Liver (tissue), 9 donors: ENCODE results near the gene NUDT16L1. TPM values are rescaled to one million over a fixed set of nuclear protein-coding genes. Genes with fewer than 3 reads are reported as not detected.

Source experiments
- DNase-seq: peaks from one replicate; pipeline ENCODE4 v3.0.0-alpha.2; 2017; ENCODE audit warnings: low spot score
- H3K27ac ChIP-seq, 2 donors: one replicate each; pipeline ENCODE4 v1.7.0; 2013; ENCODE audit warnings: inconsistent platforms in 2 of 2, low read length in 2 of 2, control low read depth in 1 of 2, low read depth in 1 of 2, mild to moderate bottlenecking in 1 of 2
- H3K27me3 ChIP-seq, 4 donors: one replicate each; pipeline versions ENCODE4 v1.6.1 to v1.7.0; 2013; ENCODE audit warnings: low read length in 3 of 4, inconsistent platforms in 1 of 4, mild to moderate bottlenecking in 1 of 4, moderate library complexity in 1 of 4; ENCODE audit not compliant: control insufficient read depth in 4 of 4, insufficient read depth in 4 of 4
- H3K36me3 ChIP-seq, 4 donors: one replicate each; pipeline versions ENCODE4 v1.6.1 to v1.7.0; 2013; ENCODE audit warnings: low read length in 3 of 4, mild to moderate bottlenecking in 3 of 4, low read depth in 1 of 4, moderate library complexity in 1 of 4; ENCODE audit not compliant: control insufficient read depth in 4 of 4, insufficient read depth in 3 of 4
- H3K4me1 ChIP-seq, 4 donors: one replicate each; pipeline versions ENCODE4 v1.6.1 to v1.7.0; 2013; ENCODE audit warnings: low read length in 3 of 4, mild to moderate bottlenecking in 3 of 4, moderate library complexity in 1 of 4; ENCODE audit not compliant: control insufficient read depth in 4 of 4, insufficient read depth in 4 of 4
- H3K4me3 ChIP-seq, 3 donors: one replicate each; pipeline versions ENCODE4 v1.6.1 to v1.7.0; 2013; ENCODE audit warnings: low read length in 3 of 3, control low read depth in 1 of 3, low read depth in 1 of 3, mild to moderate bottlenecking in 1 of 3
- H3K9ac ChIP-seq, 2 donors: one replicate each; pipeline ENCODE4 v1.7.0; 2013; ENCODE audit warnings: low read length in 2 of 2, mild to moderate bottlenecking in 2 of 2, moderate library complexity in 2 of 2, control low read depth in 1 of 2, low read depth in 1 of 2
- H3K9me3 ChIP-seq, 4 donors: one replicate each; pipeline versions ENCODE4 v1.6.1 to v1.7.0; 2013; ENCODE audit warnings: low read length in 3 of 4; ENCODE audit not compliant: control insufficient read depth in 4 of 4
- EGR1 ChIP-seq, 2 donors: IDR thresholded peaks; 2 replicates each; pipeline ENCODE4 v1.6.1; 2016 to 2018; ENCODE audit warnings: antibody characterized with exemption in 2 of 2, low read depth in 2 of 2
- FOXA1 ChIP-seq: IDR thresholded peaks from 2 replicates; pipeline ENCODE4 v1.6.1; 2016; ENCODE audit warnings: antibody characterized with exemption
- FOXA2 ChIP-seq: IDR thresholded peaks from 2 replicates; pipeline ENCODE4 v1.6.1; 2016; ENCODE audit warnings: antibody characterized with exemption
- GABPA ChIP-seq, 2 donors: IDR thresholded peaks in 1 of 2; conservative IDR thresholded peaks in 1 of 2; 2 replicates each; pipeline ENCODE4 v1.6.1; 2016; ENCODE audit warnings: antibody characterized with exemption in 2 of 2, mild to moderate bottlenecking in 1 of 2, moderate library complexity in 1 of 2
- JUND ChIP-seq, 2 donors: IDR thresholded peaks; 2 replicates each; pipeline ENCODE4 v1.6.1; 2016; ENCODE audit warnings: antibody characterized with exemption in 2 of 2
- NR2F2 ChIP-seq: IDR thresholded peaks from 2 replicates; pipeline ENCODE4 v1.6.1; 2016; ENCODE audit warnings: antibody characterized with exemption
- RXRA ChIP-seq, 2 donors: IDR thresholded peaks; 2 replicates each; pipeline ENCODE4 v1.6.1; 2017 to 2018; ENCODE audit warnings: antibody characterized with exemption in 2 of 2, mild to moderate bottlenecking in 1 of 2
- SP1 ChIP-seq: IDR thresholded peaks from 2 replicates; pipeline ENCODE4 v1.6.1; 2018; ENCODE audit warnings: antibody characterized with exemption, mild to moderate bottlenecking
- TAF1 ChIP-seq: conservative IDR thresholded peaks from 2 replicates; pipeline ENCODE4 v1.6.1; 2016; ENCODE audit warnings: antibody characterized with exemption, mild to moderate bottlenecking
- WGBS: extraction: QIAGEN DNeasy Blood & Tissue Kit; methylation state at CpG from one replicate; pipeline ENCODE4 v1.1.7; 2013; 5-methylcytosine and 5-hydroxymethylcytosine counted together
- polyA plus RNA-seq, 2 donors: library from polyadenylated mRNA; stranded (reverse) in 1 of 2; unstranded in 1 of 2; fragments of 200-250 nt in 1 of 2; fragments of >200 nt in 1 of 2; fragmentation: Nextera tagmentation in 1 of 2; extraction: Ambion mirVana in 1 of 2; gene quantifications; one replicate each; pipeline versions ENCODE4 v1.2.1 to v1.2.3, GENCODE V29; 2013 to 2015
- total RNA-seq, 2 donors: library from RNA; depleted of rRNA; stranded (reverse); fragments of >200 nt; gene quantifications; one replicate each; pipeline ENCODE4 v1.2.3, GENCODE V29; 2014
- TF ChIP-seq, protein P1 (sequence below): IDR thresholded peaks from 2 replicates; pipeline ENCODE4 v1.6.1; 2016; ENCODE audit warnings: antibody characterized with exemption
- TF ChIP-seq, protein P2 (sequence below): IDR thresholded peaks from 2 replicates; pipeline ENCODE4 v1.6.1; 2016; ENCODE audit warnings: antibody characterized with exemption
- TF ChIP-seq, protein P3 (sequence below): fragments of 150-350 bp; IDR thresholded peaks from 2 replicates; pipeline ENCODE4 v1.5.1; 2017; ENCODE audit warnings: improper control_type of control experiment, low read depth, low read length; ENCODE audit not compliant: missing input control
- TF ChIP-seq, protein P4 (sequence below): IDR thresholded peaks from 2 replicates; pipeline ENCODE4 v1.6.1; 2016; ENCODE audit warnings: antibody characterized with exemption
- TF ChIP-seq, protein P5 (sequence below): IDR thresholded peaks from 2 replicates; pipeline ENCODE4 v1.6.1; 2016; ENCODE audit warnings: antibody characterized with exemption, mild to moderate bottlenecking
- donor health status: healthy.
- donor health status: healthy.
- donor health status: healthy.
- donor health status: healthy.
- donor health status: healthy.

NUDT16L1 gene
- total and polyA plus RNA-seq, 4 donors, result 22.4 to 43.4 (median 36.3) TPM

- peaks cover 7 to 38% (median 11%) of the 10 kb centered on the region in 4 donors for H3K36me3 ChIP-seq
- H3K9me3 ChIP-seq, result no peaks in the 10 kb centered on the region
- no peak for DNase-seq
- TF ChIP-seq NR2F2 (no peak), JUND (IDR thresholded peaks at IDR 0.05) (no peak), FOXA1 (no peak), SP1 (no peak), RXRA (IDR thresholded peaks at IDR 0.05) (no peak), EGR1 (IDR thresholded peaks at IDR 0.05; ENCODE audit: low read depth in 2 of 2) (no peak), FOXA2 (no peak), TAF1 (no peak), GABPA (IDR thresholded peaks at IDR 0.05 in 1 of 2, conservative IDR thresholded peaks at IDR 0.05 in 1 of 2) (no peak)
- TF ChIP-seq, protein P1, sequence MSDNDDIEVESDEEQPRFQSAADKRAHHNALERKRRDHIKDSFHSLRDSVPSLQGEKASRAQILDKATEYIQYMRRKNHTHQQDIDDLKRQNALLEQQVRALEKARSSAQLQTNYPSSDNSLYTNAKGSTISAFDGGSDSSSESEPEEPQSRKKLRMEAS, result no peak
- TF ChIP-seq, protein P2, sequence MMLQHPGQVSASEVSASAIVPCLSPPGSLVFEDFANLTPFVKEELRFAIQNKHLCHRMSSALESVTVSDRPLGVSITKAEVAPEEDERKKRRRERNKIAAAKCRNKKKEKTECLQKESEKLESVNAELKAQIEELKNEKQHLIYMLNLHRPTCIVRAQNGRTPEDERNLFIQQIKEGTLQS, result no peak
- TF ChIP-seq, protein P3, sequence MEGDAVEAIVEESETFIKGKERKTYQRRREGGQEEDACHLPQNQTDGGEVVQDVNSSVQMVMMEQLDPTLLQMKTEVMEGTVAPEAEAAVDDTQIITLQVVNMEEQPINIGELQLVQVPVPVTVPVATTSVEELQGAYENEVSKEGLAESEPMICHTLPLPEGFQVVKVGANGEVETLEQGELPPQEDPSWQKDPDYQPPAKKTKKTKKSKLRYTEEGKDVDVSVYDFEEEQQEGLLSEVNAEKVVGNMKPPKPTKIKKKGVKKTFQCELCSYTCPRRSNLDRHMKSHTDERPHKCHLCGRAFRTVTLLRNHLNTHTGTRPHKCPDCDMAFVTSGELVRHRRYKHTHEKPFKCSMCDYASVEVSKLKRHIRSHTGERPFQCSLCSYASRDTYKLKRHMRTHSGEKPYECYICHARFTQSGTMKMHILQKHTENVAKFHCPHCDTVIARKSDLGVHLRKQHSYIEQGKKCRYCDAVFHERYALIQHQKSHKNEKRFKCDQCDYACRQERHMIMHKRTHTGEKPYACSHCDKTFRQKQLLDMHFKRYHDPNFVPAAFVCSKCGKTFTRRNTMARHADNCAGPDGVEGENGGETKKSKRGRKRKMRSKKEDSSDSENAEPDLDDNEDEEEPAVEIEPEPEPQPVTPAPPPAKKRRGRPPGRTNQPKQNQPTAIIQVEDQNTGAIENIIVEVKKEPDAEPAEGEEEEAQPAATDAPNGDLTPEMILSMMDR, result no peak
- TF ChIP-seq, protein P4, sequence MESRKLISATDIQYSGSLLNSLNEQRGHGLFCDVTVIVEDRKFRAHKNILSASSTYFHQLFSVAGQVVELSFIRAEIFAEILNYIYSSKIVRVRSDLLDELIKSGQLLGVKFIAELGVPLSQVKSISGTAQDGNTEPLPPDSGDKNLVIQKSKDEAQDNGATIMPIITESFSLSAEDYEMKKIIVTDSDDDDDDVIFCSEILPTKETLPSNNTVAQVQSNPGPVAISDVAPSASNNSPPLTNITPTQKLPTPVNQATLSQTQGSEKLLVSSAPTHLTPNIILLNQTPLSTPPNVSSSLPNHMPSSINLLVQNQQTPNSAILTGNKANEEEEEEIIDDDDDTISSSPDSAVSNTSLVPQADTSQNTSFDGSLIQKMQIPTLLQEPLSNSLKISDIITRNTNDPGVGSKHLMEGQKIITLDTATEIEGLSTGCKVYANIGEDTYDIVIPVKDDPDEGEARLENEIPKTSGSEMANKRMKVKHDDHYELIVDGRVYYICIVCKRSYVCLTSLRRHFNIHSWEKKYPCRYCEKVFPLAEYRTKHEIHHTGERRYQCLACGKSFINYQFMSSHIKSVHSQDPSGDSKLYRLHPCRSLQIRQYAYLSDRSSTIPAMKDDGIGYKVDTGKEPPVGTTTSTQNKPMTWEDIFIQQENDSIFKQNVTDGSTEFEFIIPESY, result no peak
- TF ChIP-seq, protein P5, sequence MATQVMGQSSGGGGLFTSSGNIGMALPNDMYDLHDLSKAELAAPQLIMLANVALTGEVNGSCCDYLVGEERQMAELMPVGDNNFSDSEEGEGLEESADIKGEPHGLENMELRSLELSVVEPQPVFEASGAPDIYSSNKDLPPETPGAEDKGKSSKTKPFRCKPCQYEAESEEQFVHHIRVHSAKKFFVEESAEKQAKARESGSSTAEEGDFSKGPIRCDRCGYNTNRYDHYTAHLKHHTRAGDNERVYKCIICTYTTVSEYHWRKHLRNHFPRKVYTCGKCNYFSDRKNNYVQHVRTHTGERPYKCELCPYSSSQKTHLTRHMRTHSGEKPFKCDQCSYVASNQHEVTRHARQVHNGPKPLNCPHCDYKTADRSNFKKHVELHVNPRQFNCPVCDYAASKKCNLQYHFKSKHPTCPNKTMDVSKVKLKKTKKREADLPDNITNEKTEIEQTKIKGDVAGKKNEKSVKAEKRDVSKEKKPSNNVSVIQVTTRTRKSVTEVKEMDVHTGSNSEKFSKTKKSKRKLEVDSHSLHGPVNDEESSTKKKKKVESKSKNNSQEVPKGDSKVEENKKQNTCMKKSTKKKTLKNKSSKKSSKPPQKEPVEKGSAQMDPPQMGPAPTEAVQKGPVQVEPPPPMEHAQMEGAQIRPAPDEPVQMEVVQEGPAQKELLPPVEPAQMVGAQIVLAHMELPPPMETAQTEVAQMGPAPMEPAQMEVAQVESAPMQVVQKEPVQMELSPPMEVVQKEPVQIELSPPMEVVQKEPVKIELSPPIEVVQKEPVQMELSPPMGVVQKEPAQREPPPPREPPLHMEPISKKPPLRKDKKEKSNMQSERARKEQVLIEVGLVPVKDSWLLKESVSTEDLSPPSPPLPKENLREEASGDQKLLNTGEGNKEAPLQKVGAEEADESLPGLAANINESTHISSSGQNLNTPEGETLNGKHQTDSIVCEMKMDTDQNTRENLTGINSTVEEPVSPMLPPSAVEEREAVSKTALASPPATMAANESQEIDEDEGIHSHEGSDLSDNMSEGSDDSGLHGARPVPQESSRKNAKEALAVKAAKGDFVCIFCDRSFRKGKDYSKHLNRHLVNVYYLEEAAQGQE, result no peak
- H3K4me1 ChIP-seq, result peaks cover 6 to 44% (median 30%) of the 10 kb centered on the region in 4 donors
- H3K4me3 ChIP-seq, result peak overlapping the region in 1 of 3 donors; percentile 94
- H3K27me3 ChIP-seq, result no peaks in the 10 kb centered on the region
- 67% methylated on average over 26 of the region's 26 CpGs for WGBS
- peak overlapping the region in 1 of 2 donors; percentile 24 for H3K27ac ChIP-seq
- H3K9ac ChIP-seq, result no peak overlapping the region
Observed at GRCh38 chr16:4694642-4695451, 1.5 kb downstream of the NUDT16L1 start.
